Erythroblast (primary cell): ENCODE data around the gene NLRP3.

ENCODE experiments used
- GATA1 ChIP-seq: IDR thresholded peaks from 2 replicates; pipeline ENCODE4 v1.6.1; 2011; ENCODE audit warnings: low read depth, mild to moderate bottlenecking, control low read depth, low read length, moderate library complexity
- POLR2A ChIP-seq: IDR thresholded peaks from 2 replicates; pipeline ENCODE4 v1.6.1; 2011; ENCODE audit warnings: mild to moderate bottlenecking, low read length

DNA sequence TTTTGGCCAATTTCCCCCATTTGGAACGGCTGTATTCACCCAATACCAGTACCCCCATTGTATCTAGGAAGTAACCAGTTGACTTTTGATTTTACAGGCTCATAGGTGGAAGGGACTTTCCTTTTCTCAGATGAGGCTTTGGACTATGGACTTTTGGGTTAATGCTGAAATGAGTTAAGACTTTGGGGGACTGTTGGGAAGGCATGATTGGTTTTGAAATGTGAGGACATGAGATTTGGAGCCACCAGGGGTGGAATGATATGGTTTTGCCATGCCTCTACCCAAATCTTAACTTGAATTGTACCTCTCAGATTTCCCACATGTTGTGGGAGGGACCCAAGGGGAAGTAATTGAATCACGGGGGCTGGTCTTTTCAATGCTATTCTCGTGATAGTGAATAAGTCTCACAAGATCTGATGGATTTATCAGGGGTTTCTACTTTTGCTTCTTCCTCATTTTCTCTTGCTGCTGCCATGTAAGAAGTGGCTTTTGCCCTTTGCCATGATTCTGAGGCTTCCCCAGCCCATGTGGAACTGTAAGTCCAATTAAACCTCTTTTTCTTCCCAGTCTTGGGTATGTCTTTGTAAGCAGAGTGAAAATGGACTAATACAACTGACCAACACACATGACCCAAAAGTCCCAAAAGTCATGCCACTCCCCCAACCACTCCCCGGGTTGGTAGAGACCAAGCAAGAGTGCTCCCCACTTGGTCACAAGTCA lies 48.9 kb upstream of the NLRP3 start:
- no peak for TF ChIP-seq POLR2A
- no peak for TF ChIP-seq GATA1
